SU-DHL-6 (cell line): ENCODE measurements around the gene SUN5.

Source experiments
- H2AFZ ChIP-seq: fragments of 200-600 bp; sonication (generic); 2 replicates; pipeline ENCODE4 v1.6.1; 2014; ENCODE audit warnings: low read depth, mild to moderate bottlenecking, moderate library complexity, mixed read lengths, antibody characterized with exemption, low read length; ENCODE audit not compliant: severe bottlenecking
- H3F3A ChIP-seq: fragments of 200-600 bp; shearing (Covaris generic); 2 replicates; pipeline ENCODE4 v1.6.0; 2016; ENCODE audit warnings: antibody characterized with exemption, mild to moderate bottlenecking; ENCODE audit not compliant: insufficient read depth
- H3K27ac ChIP-seq: fragments of 200-600 bp; sonication (generic); 2 replicates; pipeline ENCODE4 v1.5.1; 2016; ENCODE audit warnings: low read depth, mild to moderate bottlenecking, low read length, moderate library complexity, mixed read lengths
- H3K27me3 ChIP-seq: fragments of 200-600 bp; sonication (generic), shearing (Covaris generic); 2 replicates; pipeline ENCODE4 v1.6.0; 2014; ENCODE audit warnings: mild to moderate bottlenecking, low read length
- H3K36me3 ChIP-seq: fragments of 200-600 bp; sonication (generic); 2 replicates; pipeline ENCODE4 v1.6.1; 2014; ENCODE audit warnings: mild to moderate bottlenecking, low read length, mixed read lengths
- H3K4me2 ChIP-seq: fragments of 300-600, 200-600 bp; shearing (Covaris generic), sonication (generic); 2 replicates; pipeline ENCODE4 v1.6.0; 2014; ENCODE audit warnings: low read length, low read depth, mild to moderate bottlenecking; ENCODE audit not compliant: poor library complexity, severe bottlenecking
- H3K4me3 ChIP-seq: fragments of 200-600 bp; sonication (generic); 2 replicates; pipeline ENCODE4 v1.5.1; 2014; ENCODE audit warnings: antibody characterized with exemption, low read length, mild to moderate bottlenecking, mixed read lengths; ENCODE audit not compliant: insufficient read depth, poor library complexity, severe bottlenecking
- H3K79me2 ChIP-seq: fragments of 200-600 bp; sonication (generic); 2 replicates; pipeline ENCODE4 v1.6.1; 2014; ENCODE audit warnings: mild to moderate bottlenecking, low read length, moderate library complexity; ENCODE audit not compliant: insufficient read depth
- H3K9ac ChIP-seq: fragments of 200-600 bp; sonication (generic); 2 replicates; pipeline ENCODE4 v1.7.0; 2014; ENCODE audit warnings: mild to moderate bottlenecking, low read length
- H3K9me2 ChIP-seq: fragments of 200-600 bp; sonication (generic); replicated peaks from 2 replicates; pipeline ENCODE4 v1.6.1; 2014; ENCODE audit warnings: low read length; ENCODE audit not compliant: insufficient read depth
- H3K9me3 ChIP-seq: fragments of 200-600 bp; sonication (generic); 2 replicates; pipeline ENCODE4 v1.6.1; 2014; ENCODE audit warnings: low read length, mixed read lengths; ENCODE audit not compliant: insufficient read depth
- H4K20me1 ChIP-seq: fragments of 200-600 bp; sonication (generic); 2 replicates; pipeline ENCODE4 v1.6.1; 2014; ENCODE audit warnings: low read depth, mild to moderate bottlenecking, antibody characterized with exemption, low read length, moderate library complexity, mixed read lengths
- CTCF ChIP-seq: fragments of 200-600 bp; sonication (generic); IDR thresholded peaks from one replicate; pipeline ENCODE4 v1.5.1; 2017; ENCODE audit warnings: antibody characterized with exemption, mild to moderate bottlenecking, low read length, moderate library complexity; ENCODE audit not compliant: insufficient read depth, poor library complexity, severe bottlenecking
- EZH2phosphoT487 ChIP-seq: fragments of 200-600 bp; sonication (generic), shearing (Covaris generic); conservative IDR thresholded peaks from 2 replicates; pipeline ENCODE4 v1.6.1; 2018; ENCODE audit warnings: mild to moderate bottlenecking, antibody characterized with exemption, low read length, moderate library complexity, mixed read lengths

The SUN5 gene

GRCh38 chr20:32968478-32969241, 35.6 kb downstream of the SUN5 start:
- Histone ChIP-seq H3K36me3 (no peaks in the 10 kb centered on the region), H3K79me2 (no peaks in the 10 kb centered on the region), H3K9me3 (no peaks in the 10 kb centered on the region), H3K27me3 (no peaks in the 10 kb centered on the region), H3K4me2 (no peak overlapping the region), H4K20me1 (no peaks in the 10 kb centered on the region), H3K9ac (no peak overlapping the region), H2AFZ (no peak overlapping the region), H3K9me2 (no peaks in the 10 kb centered on the region), H3F3A (no peaks in the 10 kb centered on the region), H3K27ac (no peak overlapping the region), H3K4me3 (no peak overlapping the region)
- TF ChIP-seq EZH2phosphoT487 (no peak), CTCF (no peak)

- Histone ChIP-seq H3K79me2 (no peaks in the 10 kb centered on the region), H3K27me3 (no peaks in the 10 kb centered on the region), H4K20me1 (no peaks in the 10 kb centered on the region), H3K9me3 (no peaks in the 10 kb centered on the region), H3K36me3 (no peaks in the 10 kb centered on the region), H2AFZ (no peak overlapping the region), H3F3A (no peaks in the 10 kb centered on the region), H3K4me3 (no peak overlapping the region), H3K9ac (no peak overlapping the region), H3K27ac (no peak overlapping the region), H3K4me2 (no peak overlapping the region), H3K9me2 (no peaks in the 10 kb centered on the region)
- TF ChIP-seq EZH2phosphoT487: no peak
- no peak for TF ChIP-seq CTCF
These were observed 36.2 kb downstream of the SUN5 start for GRCh38 chr20:32967961-32968457.

- H3F3A ChIP-seq: no peaks in the 10 kb centered on the region
- H3K36me3 ChIP-seq: no peaks in the 10 kb centered on the region
- no peaks in the 10 kb centered on the region for H3K9me3 ChIP-seq
- H3K27me3 ChIP-seq: no peaks in the 10 kb centered on the region
- no peaks in the 10 kb centered on the region for H3K79me2 ChIP-seq
- H2AFZ ChIP-seq: no peak overlapping the region
- no peaks in the 10 kb centered on the region for H3K9me2 ChIP-seq
- no peak overlapping the region for H3K4me2 ChIP-seq
- no peak overlapping the region for H3K27ac ChIP-seq
- no peak for TF ChIP-seq CTCF
- no peak for TF ChIP-seq EZH2phosphoT487
- H3K4me3 ChIP-seq: no peak overlapping the region
- no peak overlapping the region for H3K9ac ChIP-seq
- H4K20me1 ChIP-seq: no peaks in the 10 kb centered on the region
These were observed 37.1 kb downstream of the SUN5 start for GRCh38 chr20:32966881-32967781.
